ENCODE results near the gene MTCL3. TPM values are rescaled to one million over a fixed set of nuclear protein-coding genes. Genes with fewer than 3 reads are reported as not detected.
"Not testable (repeated sequence)": the region's sequence is repeated elsewhere in the genome, so short reads cannot be mapped to it uniquely, and the experiment has no call there.

Gene MTCL3

GRCh38 chr6:127439718-127440117 lies 79.4 kb downstream of the MTCL3 start:
- 72% methylated on average over 2 of the region's 2 CpGs for WGBS
- no peak for DNase-seq (ENCODE audit: low spot score in 2 of 2)
- no peaks in the 10 kb centered on the region for H3K9me3 ChIP-seq
- H3K36me3 ChIP-seq, result no peaks in the 10 kb centered on the region
- H3K4me1 ChIP-seq, result no peaks in the 10 kb centered on the region
- H3K4me3 ChIP-seq, result no peak overlapping the region
- H3K27ac ChIP-seq, result no peak overlapping the region
- TF ChIP-seq, protein P1, sequence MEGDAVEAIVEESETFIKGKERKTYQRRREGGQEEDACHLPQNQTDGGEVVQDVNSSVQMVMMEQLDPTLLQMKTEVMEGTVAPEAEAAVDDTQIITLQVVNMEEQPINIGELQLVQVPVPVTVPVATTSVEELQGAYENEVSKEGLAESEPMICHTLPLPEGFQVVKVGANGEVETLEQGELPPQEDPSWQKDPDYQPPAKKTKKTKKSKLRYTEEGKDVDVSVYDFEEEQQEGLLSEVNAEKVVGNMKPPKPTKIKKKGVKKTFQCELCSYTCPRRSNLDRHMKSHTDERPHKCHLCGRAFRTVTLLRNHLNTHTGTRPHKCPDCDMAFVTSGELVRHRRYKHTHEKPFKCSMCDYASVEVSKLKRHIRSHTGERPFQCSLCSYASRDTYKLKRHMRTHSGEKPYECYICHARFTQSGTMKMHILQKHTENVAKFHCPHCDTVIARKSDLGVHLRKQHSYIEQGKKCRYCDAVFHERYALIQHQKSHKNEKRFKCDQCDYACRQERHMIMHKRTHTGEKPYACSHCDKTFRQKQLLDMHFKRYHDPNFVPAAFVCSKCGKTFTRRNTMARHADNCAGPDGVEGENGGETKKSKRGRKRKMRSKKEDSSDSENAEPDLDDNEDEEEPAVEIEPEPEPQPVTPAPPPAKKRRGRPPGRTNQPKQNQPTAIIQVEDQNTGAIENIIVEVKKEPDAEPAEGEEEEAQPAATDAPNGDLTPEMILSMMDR (IDR thresholded peaks at IDR 0.05), result no peak
- TF ChIP-seq POLR2A (IDR thresholded peaks at IDR 0.05) (no peak), POLR2AphosphoS5 (IDR thresholded peaks at IDR 0.05) (no peak), EP300 (IDR thresholded peaks at IDR 0.05) (no peak)
- H3K27me3 ChIP-seq, result no peaks in the 10 kb centered on the region

DNA sequence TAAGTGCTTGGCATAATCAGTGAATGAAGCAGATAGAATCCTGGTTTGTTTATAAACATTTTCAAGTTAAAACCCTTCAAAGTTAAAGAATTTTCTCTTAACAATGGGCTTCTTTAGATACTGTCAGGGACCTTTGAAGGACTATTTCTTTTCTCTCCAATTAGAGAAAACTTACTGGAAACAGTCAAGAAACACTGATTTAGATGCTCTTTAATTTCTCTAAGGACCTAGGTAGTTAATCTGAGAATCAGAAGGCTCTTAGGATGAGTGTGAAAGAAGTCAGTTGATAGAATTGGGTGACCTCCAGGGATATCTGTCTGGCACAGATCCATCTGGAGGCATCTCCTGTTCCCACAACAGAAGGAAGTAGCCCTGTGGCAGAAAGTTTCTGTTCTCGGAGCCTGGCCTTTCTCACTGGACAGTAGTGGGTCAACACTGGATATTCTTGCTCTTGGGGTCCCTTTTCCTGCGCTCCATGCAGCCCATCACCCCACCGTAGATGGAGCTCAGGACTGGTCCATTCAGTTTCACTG lies 82.5 kb downstream of the MTCL3 start:
- no peaks in the 10 kb centered on the region for H3K27me3 ChIP-seq
- TF ChIP-seq POLR2AphosphoS5 (IDR thresholded peaks at IDR 0.05) (no peak), EP300 (IDR thresholded peaks at IDR 0.05) (no peak), POLR2A (IDR thresholded peaks at IDR 0.05) (no peak)
- TF ChIP-seq, protein P1 (IDR thresholded peaks at IDR 0.05), result no peak
- no peak for DNase-seq (ENCODE audit: low spot score in 2 of 2)
- H3K36me3 ChIP-seq, result no peaks in the 10 kb centered on the region
- no peaks in the 10 kb centered on the region for H3K9me3 ChIP-seq
- H3K4me3 ChIP-seq, result no peak overlapping the region
- H3K27ac ChIP-seq, result no peak overlapping the region
- WGBS, result 82% methylated on average over 3 of the region's 3 CpGs
- H3K4me1 ChIP-seq, result no peaks in the 10 kb centered on the region

DNA sequence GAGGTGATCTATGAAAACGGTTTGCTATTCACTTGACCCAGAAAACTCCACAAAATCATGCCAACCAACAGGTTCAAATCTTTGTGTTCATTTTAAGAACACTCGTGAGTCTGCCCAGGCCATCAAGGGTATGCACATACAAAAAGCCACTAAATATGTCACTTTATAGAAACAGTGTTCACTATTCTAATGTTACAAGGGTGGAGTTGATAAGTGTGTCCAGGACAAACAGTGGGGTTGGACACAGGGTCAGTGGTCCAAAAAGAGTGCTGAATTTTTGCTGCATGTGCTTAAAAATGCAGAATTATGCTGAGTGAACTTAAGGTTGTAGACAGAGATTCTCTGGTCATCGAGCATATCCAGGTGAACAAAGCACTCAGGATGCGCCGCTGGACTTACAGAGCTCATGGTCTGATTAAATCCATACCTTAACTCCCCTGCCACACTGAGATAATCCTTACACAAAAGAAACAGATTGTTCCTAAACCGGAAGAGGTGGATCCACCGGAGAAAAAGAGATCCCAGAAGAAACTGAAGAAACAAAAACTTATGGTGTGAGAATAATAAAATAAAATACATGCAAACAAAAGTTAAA lies 83.4 kb downstream of the MTCL3 start:
- Histone ChIP-seq H3K4me3 (no peak overlapping the region), H3K4me1 (no peaks in the 10 kb centered on the region), H3K27me3 (no peaks in the 10 kb centered on the region), H3K27ac (no peak overlapping the region), H3K36me3 (no peaks in the 10 kb centered on the region), H3K9me3 (no peaks in the 10 kb centered on the region)
- 70% methylated on average over 7 of the region's 7 CpGs for WGBS
- TF ChIP-seq POLR2A (IDR thresholded peaks at IDR 0.05), result no peak
- TF ChIP-seq, protein P1 (IDR thresholded peaks at IDR 0.05), result no peak
- DNase-seq (ENCODE audit: low spot score in 2 of 2), result no peak

DNA sequence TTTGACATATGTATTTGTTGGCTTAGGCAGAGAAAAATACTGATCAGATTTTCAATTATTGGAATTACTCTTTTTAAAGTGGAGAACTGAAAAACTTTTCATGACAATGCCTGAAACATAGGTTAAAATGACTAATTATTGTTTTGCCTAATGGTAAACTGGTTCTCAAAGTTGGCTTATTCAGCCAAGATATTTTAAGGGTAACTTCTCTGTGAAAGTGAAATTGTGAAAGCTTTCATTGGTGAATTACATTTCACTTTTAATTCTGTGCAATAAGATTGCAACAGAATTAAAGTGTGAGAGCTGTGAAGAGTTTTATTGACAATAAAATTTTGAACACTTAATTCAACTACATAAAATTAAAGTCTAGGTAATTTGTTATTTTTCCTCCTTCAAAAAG lies 84.5 kb downstream of the MTCL3 start:
- Histone ChIP-seq H3K27ac (no peak overlapping the region), H3K4me1 (no peaks in the 10 kb centered on the region), H3K27me3 (no peaks in the 10 kb centered on the region), H3K36me3 (no peaks in the 10 kb centered on the region), H3K4me3 (no peak overlapping the region), H3K9me3 (no peaks in the 10 kb centered on the region)
- TF ChIP-seq POLR2A (IDR thresholded peaks at IDR 0.05) (no peak), EP300 (IDR thresholded peaks at IDR 0.05) (no peak), POLR2AphosphoS5 (IDR thresholded peaks at IDR 0.05) (no peak)
- TF ChIP-seq, protein P1 (IDR thresholded peaks at IDR 0.05), result no peak
- no peak for DNase-seq (ENCODE audit: low spot score in 2 of 2)

DNA sequence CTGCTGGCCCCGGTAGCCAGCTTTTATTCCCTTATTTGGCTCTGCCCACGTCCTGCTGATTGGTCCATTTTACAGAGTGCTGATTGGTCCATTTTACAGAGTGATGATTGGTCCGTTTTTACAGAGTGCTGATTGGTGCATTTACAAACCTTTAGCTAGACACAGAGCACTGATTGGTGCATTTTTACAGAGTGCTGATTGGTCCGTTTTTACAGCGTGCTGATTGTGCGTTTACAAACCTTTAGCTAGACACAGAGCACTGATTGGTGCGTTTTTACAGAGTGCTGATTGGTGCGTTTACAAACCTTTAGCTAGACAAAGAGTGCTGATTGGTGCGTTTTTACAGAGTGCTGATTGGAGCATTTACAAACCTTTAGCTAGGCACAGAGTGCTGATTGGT lies 90.6 kb downstream of the MTCL3 start:
- not testable (repeated sequence) for H3K36me3 ChIP-seq; H3K27ac ChIP-seq; H3K27me3 ChIP-seq; DNase-seq (ENCODE audit: low spot score in 2 of 2); H3K4me1 ChIP-seq; H3K4me3 ChIP-seq; H3K9me3 ChIP-seq
- WGBS, result 95% methylated on average over 9 of the region's 9 CpGs

DNA sequence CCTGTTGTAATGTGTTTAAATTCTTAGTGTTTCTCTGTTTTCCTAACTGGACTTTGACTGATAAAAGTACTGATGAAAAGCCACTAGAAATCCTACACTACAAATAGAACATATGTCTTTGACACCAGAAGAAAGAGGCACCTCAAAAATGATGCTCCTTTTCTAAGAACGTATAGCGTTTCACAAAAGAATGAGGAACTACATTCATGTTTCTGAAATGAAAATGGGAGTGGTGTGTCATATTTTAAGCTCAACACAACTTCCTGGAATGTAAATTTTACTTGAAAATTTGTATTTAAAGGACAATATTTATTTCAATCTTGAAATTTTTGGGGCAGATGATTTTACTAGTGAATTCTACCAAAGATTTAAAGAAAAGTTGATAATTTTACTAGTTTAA lies 95.2 kb downstream of the MTCL3 start:
- Histone ChIP-seq H3K27ac (no peak overlapping the region), H3K4me1 (peaks cover 2% of the 10 kb centered on the region), H3K36me3 (no peaks in the 10 kb centered on the region), H3K9me3 (no peaks in the 10 kb centered on the region), H3K27me3 (no peaks in the 10 kb centered on the region), H3K4me3 (no peak overlapping the region)
- TF ChIP-seq POLR2AphosphoS5 (IDR thresholded peaks at IDR 0.05) (no peak), EP300 (IDR thresholded peaks at IDR 0.05) (no peak)
- no peak for DNase-seq (ENCODE audit: low spot score in 2 of 2)
- WGBS, result 44% methylated on average over 2 of the region's 2 CpGs

Other genes with a start within 250 kb of the MTCL3 start
- 10 to 100 TPM; 23.9 to 42.6 (median 38.0) TPM for gene ECHDC1, start 175.7 kb downstream of the MTCL3 start, total RNA-seq
- gene KIAA0408, start 59.9 kb downstream of the MTCL3 start, total RNA-seq, result 1 to 10 TPM in 3 of 4 donors, not detected in 1; 1.4 to 2.7 (median 1.7) TPM
- gene C6orf58, start 57.8 kb upstream of the MTCL3 start, total RNA-seq, result not detected

Measured in suprapubic skin (tissue), 4 donors.